ENCODE measurements around the gene GRPEL2. TPM values are rescaled to one million over a fixed set of nuclear protein-coding genes. Genes with fewer than 3 reads are reported as not detected.

GRPEL2 gene
- total RNA-seq, 1 experiment from 2014 or later = 36.8 TPM

GRCh38 chr5:149325166-149325735, 20.0 kb upstream of the GRPEL2 start:
- H3K4me3 Mint-ChIP-seq (ENCODE audit: unreplicated experiment) = no peak overlapping the region
- H3K9me3 Mint-ChIP-seq (ENCODE audit: unreplicated experiment) = no peaks in the 10 kb centered on the region
- intact Hi-C loops (cut with micrococcal nuclease; ENCODE audit: unreplicated experiment) = no loop called here
- CTCF ChIA-PET = interaction anchor here (0.6 kb wide), 1 partner anchor 17 kb away, joined by 3 read pairs; no protein-coding TSS in a partner anchor
- Histone ChIP-seq H3K4me3 (ENCODE audit: low read depth, low read length) (no peak overlapping the region), H3K4me1 (peaks cover 22% of the 10 kb centered on the region), H3K9me3 (no peaks in the 10 kb centered on the region), H3K36me3 (ENCODE audit: control insufficient read depth, insufficient read depth, low read length) (no peaks in the 10 kb centered on the region), H3K27me3 (replicated peaks; ENCODE audit: control insufficient read depth, insufficient read depth, low read length) (no peaks in the 10 kb centered on the region)
- no peaks in the 10 kb centered on the region for H3K36me3 Mint-ChIP-seq (ENCODE audit: insufficient read depth, unreplicated experiment)
- H3K27me3 Mint-ChIP-seq (ENCODE audit: insufficient read depth, unreplicated experiment) = no peaks in the 10 kb centered on the region
- H3K4me1 Mint-ChIP-seq (ENCODE audit: low read depth, unreplicated experiment) = peaks cover 8% of the 10 kb centered on the region
- BruUV-seq (replicated peaks) = no TSS peak
- POLR2A ChIA-PET = no interaction called here
- no peak for DNase-seq
- H3K27ac Mint-ChIP-seq (ENCODE audit: unreplicated experiment) = no peak overlapping the region
- TF ChIP-seq, protein P1, sequence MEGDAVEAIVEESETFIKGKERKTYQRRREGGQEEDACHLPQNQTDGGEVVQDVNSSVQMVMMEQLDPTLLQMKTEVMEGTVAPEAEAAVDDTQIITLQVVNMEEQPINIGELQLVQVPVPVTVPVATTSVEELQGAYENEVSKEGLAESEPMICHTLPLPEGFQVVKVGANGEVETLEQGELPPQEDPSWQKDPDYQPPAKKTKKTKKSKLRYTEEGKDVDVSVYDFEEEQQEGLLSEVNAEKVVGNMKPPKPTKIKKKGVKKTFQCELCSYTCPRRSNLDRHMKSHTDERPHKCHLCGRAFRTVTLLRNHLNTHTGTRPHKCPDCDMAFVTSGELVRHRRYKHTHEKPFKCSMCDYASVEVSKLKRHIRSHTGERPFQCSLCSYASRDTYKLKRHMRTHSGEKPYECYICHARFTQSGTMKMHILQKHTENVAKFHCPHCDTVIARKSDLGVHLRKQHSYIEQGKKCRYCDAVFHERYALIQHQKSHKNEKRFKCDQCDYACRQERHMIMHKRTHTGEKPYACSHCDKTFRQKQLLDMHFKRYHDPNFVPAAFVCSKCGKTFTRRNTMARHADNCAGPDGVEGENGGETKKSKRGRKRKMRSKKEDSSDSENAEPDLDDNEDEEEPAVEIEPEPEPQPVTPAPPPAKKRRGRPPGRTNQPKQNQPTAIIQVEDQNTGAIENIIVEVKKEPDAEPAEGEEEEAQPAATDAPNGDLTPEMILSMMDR (IDR thresholded peaks at IDR 0.05; ENCODE audit: insufficient read depth in 1 of 2, low read depth in 1 of 2, low read length in 1 of 2, severe bottlenecking in 1 of 2, unreplicated experiment in 1 of 2) = no peak

DNA sequence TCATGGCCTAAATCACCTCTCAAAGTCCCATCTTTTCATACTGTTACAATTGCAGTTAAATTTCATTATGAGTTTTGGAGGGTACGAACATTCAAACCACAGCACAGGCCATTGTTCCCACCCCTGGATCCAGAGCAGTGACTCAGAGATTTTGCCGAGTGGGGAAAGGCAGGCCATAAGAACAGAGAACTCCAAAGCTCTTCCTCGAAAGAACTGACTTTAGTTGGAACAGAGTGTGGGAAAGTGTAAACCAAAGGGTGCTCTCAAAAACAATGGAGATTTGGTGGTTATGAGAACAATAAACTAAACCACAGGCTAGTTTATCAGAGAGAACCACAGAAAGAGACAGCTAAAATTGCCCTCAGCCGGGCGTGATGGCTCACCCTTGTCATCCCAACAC, 19.4 kb upstream of the GRPEL2 start:
- no peak overlapping the region for H3K27ac Mint-ChIP-seq (ENCODE audit: unreplicated experiment)
- no peak for DNase-seq
- Histone ChIP-seq H3K4me1 (peaks cover 15% of the 10 kb centered on the region), H3K27me3 (replicated peaks; ENCODE audit: control insufficient read depth, insufficient read depth, low read length) (no peaks in the 10 kb centered on the region), H3K4me3 (ENCODE audit: low read depth, low read length) (no peak overlapping the region), H3K9me3 (no peaks in the 10 kb centered on the region), H3K36me3 (ENCODE audit: control insufficient read depth, insufficient read depth, low read length) (no peaks in the 10 kb centered on the region)
- TF ChIP-seq, protein P1 (IDR thresholded peaks at IDR 0.05; ENCODE audit: insufficient read depth in 1 of 2, low read depth in 1 of 2, low read length in 1 of 2, severe bottlenecking in 1 of 2, unreplicated experiment in 1 of 2) = no peak
- H3K36me3 Mint-ChIP-seq (ENCODE audit: insufficient read depth, unreplicated experiment) = no peaks in the 10 kb centered on the region
- ChIA-PET CTCF (interaction anchor here (0.6 kb wide), 1 partner anchor 17 kb away, joined by 3 read pairs; no protein-coding TSS in a partner anchor), POLR2A (no interaction called here)
- no TSS peak for BruUV-seq (replicated peaks)
- intact Hi-C loops (cut with micrococcal nuclease; ENCODE audit: unreplicated experiment) = no loop called here
- no peaks in the 10 kb centered on the region for H3K9me3 Mint-ChIP-seq (ENCODE audit: unreplicated experiment)
- peaks cover 2% of the 10 kb centered on the region for H3K4me1 Mint-ChIP-seq (ENCODE audit: low read depth, unreplicated experiment)
- no peak overlapping the region for H3K4me3 Mint-ChIP-seq (ENCODE audit: unreplicated experiment)
- H3K27me3 Mint-ChIP-seq (ENCODE audit: insufficient read depth, unreplicated experiment) = no peaks in the 10 kb centered on the region

- no peak for DNase-seq
- Mint-ChIP-seq H3K9me3 (ENCODE audit: unreplicated experiment) (no peaks in the 10 kb centered on the region), H3K27me3 (ENCODE audit: insufficient read depth, unreplicated experiment) (no peaks in the 10 kb centered on the region), H3K36me3 (ENCODE audit: insufficient read depth, unreplicated experiment) (no peaks in the 10 kb centered on the region), H3K27ac (ENCODE audit: unreplicated experiment) (no peak overlapping the region), H3K4me1 (ENCODE audit: low read depth, unreplicated experiment) (no peaks in the 10 kb centered on the region), H3K4me3 (ENCODE audit: unreplicated experiment) (no peak overlapping the region)
- TF ChIP-seq, protein P1 (IDR thresholded peaks at IDR 0.05; ENCODE audit: insufficient read depth in 1 of 2, low read depth in 1 of 2, low read length in 1 of 2, severe bottlenecking in 1 of 2, unreplicated experiment in 1 of 2) = no peak
- Histone ChIP-seq H3K27me3 (replicated peaks; ENCODE audit: control insufficient read depth, insufficient read depth, low read length) (no peaks in the 10 kb centered on the region), H3K9me3 (no peaks in the 10 kb centered on the region), H3K4me1 (peaks cover 11% of the 10 kb centered on the region), H3K36me3 (ENCODE audit: control insufficient read depth, insufficient read depth, low read length) (no peaks in the 10 kb centered on the region), H3K4me3 (ENCODE audit: low read depth, low read length) (no peak overlapping the region)
- intact Hi-C loops (cut with micrococcal nuclease; ENCODE audit: unreplicated experiment) = no loop called here
- POLR2A ChIA-PET = no interaction called here
- CTCF ChIA-PET = no interaction called here
- no TSS peak for BruUV-seq (replicated peaks)
These were observed 18.7 kb upstream of the GRPEL2 start for GRCh38 chr5:149326611-149327010.

All from Caco-2 (cell line).